Liver (tissue), 3 donors: ENCODE measurements around the gene LDB3.

Experiments used
- EGR1 ChIP-seq, 2 donors: IDR thresholded peaks; 2 replicates each; pipeline ENCODE4 v1.6.1; 2016 to 2018; ENCODE audit warnings: antibody characterized with exemption in 2 of 2, low read depth in 2 of 2
- FOXA1 ChIP-seq: IDR thresholded peaks from 2 replicates; pipeline ENCODE4 v1.6.1; 2016; ENCODE audit warnings: antibody characterized with exemption
- GABPA ChIP-seq, 2 donors: IDR thresholded peaks in 1 of 2; conservative IDR thresholded peaks in 1 of 2; 2 replicates each; pipeline ENCODE4 v1.6.1; 2016; ENCODE audit warnings: antibody characterized with exemption in 2 of 2, mild to moderate bottlenecking in 1 of 2, moderate library complexity in 1 of 2
- JUND ChIP-seq, 2 donors: IDR thresholded peaks; 2 replicates each; pipeline ENCODE4 v1.6.1; 2016; ENCODE audit warnings: antibody characterized with exemption in 2 of 2
- MAX ChIP-seq: IDR thresholded peaks from 2 replicates; pipeline ENCODE4 v1.6.1; 2016; ENCODE audit warnings: antibody characterized with exemption
- NR2F2 ChIP-seq: IDR thresholded peaks from 2 replicates; pipeline ENCODE4 v1.6.1; 2016; ENCODE audit warnings: antibody characterized with exemption
- RAD21 ChIP-seq, 2 donors: IDR thresholded peaks; 2 replicates each; pipeline ENCODE4 v1.6.1; 2016; ENCODE audit warnings: antibody characterized with exemption in 2 of 2, mild to moderate bottlenecking in 2 of 2
- REST ChIP-seq: IDR thresholded peaks from 2 replicates; pipeline ENCODE4 v1.6.1; 2016; ENCODE audit warnings: antibody characterized with exemption, mild to moderate bottlenecking
- TAF1 ChIP-seq: conservative IDR thresholded peaks from 2 replicates; pipeline ENCODE4 v1.6.1; 2016; ENCODE audit warnings: antibody characterized with exemption, mild to moderate bottlenecking
- TF ChIP-seq, protein P1 (sequence below): fragments of 150-350 bp; IDR thresholded peaks from 2 replicates; pipeline ENCODE4 v1.5.1; 2017; ENCODE audit warnings: improper control_type of control experiment, low read depth, low read length; ENCODE audit not compliant: missing input control
- donor health status: healthy.
- donor health status: healthy.

DNA sequence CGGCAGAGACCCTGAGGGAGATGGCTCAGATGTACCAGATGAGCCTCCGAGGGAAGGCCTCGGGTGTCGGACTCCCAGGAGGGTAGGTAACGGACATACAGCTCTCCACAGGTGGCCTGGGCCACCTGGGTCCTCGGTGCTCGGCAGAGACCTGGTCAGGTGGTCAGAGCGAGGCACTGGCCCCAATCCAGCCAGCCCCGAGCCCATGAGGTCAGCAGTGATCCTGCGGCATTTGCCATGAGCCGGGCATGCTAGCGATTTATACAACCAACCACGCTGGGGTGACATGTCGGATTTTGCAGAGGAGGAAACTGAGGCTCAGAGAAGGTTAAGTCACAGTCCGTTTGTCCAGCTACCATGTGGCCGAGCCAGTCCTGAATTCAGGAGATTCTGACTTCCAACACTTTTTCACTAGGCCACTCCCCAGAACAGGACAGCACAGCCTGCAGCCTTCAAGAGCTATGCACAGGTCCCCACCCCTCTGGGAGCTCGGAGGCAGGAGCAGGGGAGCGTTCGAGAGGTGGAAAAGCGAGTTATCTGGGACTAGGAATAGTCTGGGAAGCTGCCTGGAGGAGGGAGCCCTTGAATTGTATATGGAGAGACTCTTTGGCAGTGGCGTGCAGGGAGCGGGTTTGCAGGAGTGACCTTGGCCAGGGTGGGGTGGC, 13.5 kb downstream of the LDB3 start:
- TF ChIP-seq MAX (no peak), RAD21 (IDR thresholded peaks at IDR 0.05) (no peak), FOXA1 (no peak), JUND (IDR thresholded peaks at IDR 0.05) (no peak), REST (no peak), TAF1 (no peak), EGR1 (IDR thresholded peaks at IDR 0.05; ENCODE audit: low read depth in 2 of 2) (no peak), GABPA (IDR thresholded peaks at IDR 0.05 in 1 of 2, conservative IDR thresholded peaks at IDR 0.05 in 1 of 2) (no peak), NR2F2 (no peak)
- TF ChIP-seq, protein P1, sequence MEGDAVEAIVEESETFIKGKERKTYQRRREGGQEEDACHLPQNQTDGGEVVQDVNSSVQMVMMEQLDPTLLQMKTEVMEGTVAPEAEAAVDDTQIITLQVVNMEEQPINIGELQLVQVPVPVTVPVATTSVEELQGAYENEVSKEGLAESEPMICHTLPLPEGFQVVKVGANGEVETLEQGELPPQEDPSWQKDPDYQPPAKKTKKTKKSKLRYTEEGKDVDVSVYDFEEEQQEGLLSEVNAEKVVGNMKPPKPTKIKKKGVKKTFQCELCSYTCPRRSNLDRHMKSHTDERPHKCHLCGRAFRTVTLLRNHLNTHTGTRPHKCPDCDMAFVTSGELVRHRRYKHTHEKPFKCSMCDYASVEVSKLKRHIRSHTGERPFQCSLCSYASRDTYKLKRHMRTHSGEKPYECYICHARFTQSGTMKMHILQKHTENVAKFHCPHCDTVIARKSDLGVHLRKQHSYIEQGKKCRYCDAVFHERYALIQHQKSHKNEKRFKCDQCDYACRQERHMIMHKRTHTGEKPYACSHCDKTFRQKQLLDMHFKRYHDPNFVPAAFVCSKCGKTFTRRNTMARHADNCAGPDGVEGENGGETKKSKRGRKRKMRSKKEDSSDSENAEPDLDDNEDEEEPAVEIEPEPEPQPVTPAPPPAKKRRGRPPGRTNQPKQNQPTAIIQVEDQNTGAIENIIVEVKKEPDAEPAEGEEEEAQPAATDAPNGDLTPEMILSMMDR = no peak
